Gastroesophageal sphincter (tissue), 2 donors: ENCODE results near the gene RIN2.

Experiments used
- POLR2A ChIP-seq, 2 donors: fragments of 450-650 bp; IDR thresholded peaks; one replicate each; pipeline ENCODE4 v1.6.1; 2017; ENCODE audit warnings: antibody characterized with exemption in 2 of 2, mild to moderate bottlenecking in 2 of 2, moderate library complexity in 1 of 2
- POLR2AphosphoS5 ChIP-seq: sonication (generic); formaldehyde crosslinking; IDR thresholded peaks from one replicate; pipeline ENCODE4 v1.6.1; 2017; ENCODE audit warnings: antibody characterized with exemption

GRCh38 chr20:19769507-19769906 is 11.4 kb downstream of the RIN2 start:
- TF ChIP-seq POLR2AphosphoS5: no peak
- TF ChIP-seq POLR2A (IDR thresholded peaks at IDR 0.05): no peak
